CD4-positive, alpha-beta T cell treated with Interleukin-1 beta for 1 hour (primary cell): ENCODE data around the gene GPR152.

Experiments
- DNase-seq, 2 donors: peaks; one replicate each; pipeline ENCODE4 v3.0.0-alpha.2; 2020 to 2022

GPR152 gene

DNA sequence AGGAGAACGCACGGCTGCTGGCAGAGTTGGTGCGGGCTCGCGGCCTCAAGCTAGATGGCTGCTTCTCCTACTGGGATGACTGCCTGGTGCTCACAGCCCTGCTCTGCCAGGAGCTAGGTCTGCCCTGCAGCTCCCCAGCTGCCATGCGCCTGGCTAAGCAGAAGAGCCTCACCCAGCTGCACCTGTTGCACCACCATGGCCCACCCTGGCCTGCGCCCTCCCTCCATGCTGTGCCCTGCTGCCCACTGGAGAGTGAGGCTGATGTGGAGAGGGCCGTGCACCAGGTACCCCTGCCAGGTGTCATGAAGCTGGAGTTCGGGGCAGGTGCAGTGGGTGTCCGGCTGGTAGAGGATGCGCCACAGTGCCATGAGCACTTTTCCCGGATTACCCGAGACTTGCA, 29.1 kb downstream of the GPR152 start:
- DNase-seq: no peak

DNA sequence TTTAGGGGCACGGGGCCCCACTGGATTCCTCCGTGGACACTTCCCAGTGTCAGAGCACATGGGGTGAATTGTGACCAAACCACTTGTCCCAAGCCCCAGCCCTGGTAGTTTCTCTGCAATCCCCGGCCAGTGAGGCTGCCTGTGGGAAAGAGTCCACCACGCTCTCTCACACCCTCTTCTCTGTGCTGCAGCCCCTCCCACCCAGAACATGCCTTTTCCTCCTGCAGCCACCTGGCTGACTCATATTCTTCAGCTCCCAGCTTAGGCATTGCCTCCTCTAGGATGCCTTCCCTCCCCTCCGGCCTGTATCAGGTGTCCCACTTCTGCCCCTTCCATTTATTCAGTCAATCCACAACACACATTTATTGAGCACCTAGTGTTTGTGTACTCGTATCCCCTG, 29.6 kb downstream of the GPR152 start:
- DNase-seq: no peak

GRCh38 chr11:67421430-67422031, 31.0 kb downstream of the GPR152 start:
- DNase-seq: no peak

GRCh38 chr11:67420646-67421429, 31.7 kb downstream of the GPR152 start:
- peak; percentile 97 to 98 for DNase-seq

DNA sequence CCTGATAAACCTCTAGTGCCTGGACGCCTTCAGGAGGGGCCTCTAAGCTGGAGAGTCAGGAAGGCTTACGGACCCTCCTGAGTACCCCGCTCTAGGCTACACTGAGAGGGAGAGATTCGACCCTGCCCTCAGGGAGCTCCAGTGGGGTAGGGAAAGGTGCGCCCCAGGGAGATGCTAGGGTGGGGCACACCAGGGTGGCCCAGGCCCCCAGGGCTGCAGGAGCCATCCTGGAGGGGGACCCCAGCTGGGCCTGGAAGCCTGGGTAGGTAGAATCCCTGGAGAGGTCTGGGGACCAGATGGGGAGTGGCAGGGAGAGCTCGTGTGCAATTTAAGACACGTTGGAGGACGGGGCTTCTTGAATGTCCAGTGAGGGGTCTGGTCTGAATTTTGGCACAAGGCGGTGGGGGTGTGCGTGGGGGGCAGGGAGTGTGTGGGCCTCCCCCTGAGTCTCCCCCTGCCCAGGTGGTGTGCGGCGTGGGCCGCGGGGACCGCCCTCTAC, 32.3 kb downstream of the GPR152 start:
- no peak for DNase-seq

- DNase-seq: no peak
These were observed 33.0 kb downstream of the GPR152 start for GRCh38 chr11:67419325-67420049.

- DNase-seq: peak; percentile 44 to 70
These were observed 33.9 kb downstream of the GPR152 start for GRCh38 chr11:67418476-67419281.

GRCh38 chr11:67417425-67417824, 35.1 kb downstream of the GPR152 start:
- no peak for DNase-seq

DNA sequence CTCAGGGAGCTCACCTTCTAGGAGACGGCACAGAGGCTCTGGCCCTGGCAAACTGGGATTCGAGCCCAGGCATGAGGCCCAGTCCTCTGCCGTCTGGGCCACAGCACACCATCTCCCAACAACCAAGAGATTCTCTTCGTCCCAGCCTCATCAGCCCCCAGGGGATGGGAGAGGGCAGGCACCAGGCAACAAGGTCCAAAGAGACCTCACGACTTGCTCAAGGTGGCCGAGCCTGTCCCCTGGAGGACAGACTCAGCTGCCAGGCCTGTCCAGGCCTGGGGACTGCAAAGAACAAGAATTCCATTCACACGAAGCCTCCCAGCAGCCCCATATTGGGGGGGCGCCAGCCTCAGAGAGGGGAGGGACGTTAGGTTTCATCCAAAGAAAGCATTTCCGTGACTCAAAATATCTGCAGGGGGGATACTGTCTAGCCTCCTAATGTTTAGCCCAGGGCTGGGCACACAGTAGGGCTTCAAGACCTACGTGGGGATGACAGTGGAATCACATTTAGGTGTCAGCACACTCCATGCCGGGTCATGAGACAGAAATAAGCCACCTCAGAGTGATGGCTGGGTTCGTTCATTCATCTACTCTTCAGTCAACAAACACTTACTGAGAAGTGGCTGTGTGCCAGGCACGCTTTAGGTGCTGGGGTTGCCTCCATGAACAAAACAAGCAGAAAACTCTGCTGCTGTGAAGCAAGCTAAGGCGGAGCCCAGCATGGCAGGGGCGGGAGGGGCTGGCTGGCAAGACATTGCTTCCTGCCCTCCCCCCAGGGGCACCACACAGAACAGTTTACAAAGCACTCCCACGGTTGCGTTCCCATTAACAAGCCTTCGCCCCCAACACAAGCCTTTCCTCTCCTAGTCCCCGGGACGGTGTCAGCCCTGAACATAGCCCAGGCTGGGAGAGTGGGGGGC, 35.9 kb downstream of the GPR152 start:
- peak; percentile 87 to 88 for DNase-seq

- DNase-seq: no peak
These were observed 36.8 kb downstream of the GPR152 start, which contains the start of gene CARNS1 for GRCh38 chr11:67415501-67416304. Gene CARNS1 (plus strand): TSS chr11:67415678. CDS start chr11:67416200, 522 bp downstream.

DNA sequence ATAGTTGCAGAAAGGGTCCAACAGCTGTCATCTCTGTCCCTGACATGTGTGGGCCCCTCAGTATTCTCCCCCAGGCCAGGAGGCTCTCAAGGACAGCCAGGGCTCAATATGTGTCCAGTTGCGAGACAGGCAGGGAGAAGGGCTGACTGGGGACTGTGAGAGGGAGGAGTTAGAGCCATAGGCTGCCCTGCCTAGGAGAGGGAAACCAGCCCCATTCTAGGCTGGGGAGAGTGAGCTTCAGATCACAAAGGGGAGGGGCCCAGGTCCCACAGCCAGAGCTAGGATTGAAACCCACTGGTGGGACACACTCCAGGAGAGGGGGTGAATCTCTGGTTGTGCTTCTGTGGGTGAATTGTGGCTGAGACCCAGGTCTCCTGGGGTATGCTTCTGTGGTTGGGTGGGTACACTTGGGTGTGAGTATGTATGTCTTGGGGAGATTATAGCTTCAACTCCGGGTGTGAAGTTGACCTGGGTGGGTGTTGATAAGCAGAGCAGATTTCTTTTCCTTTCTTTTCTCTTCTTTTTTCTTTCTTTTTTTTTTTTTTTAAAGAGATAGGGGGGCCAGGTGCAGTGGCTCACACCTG, 39.2 kb downstream of the GPR152 start:
- no peak for DNase-seq

DNA sequence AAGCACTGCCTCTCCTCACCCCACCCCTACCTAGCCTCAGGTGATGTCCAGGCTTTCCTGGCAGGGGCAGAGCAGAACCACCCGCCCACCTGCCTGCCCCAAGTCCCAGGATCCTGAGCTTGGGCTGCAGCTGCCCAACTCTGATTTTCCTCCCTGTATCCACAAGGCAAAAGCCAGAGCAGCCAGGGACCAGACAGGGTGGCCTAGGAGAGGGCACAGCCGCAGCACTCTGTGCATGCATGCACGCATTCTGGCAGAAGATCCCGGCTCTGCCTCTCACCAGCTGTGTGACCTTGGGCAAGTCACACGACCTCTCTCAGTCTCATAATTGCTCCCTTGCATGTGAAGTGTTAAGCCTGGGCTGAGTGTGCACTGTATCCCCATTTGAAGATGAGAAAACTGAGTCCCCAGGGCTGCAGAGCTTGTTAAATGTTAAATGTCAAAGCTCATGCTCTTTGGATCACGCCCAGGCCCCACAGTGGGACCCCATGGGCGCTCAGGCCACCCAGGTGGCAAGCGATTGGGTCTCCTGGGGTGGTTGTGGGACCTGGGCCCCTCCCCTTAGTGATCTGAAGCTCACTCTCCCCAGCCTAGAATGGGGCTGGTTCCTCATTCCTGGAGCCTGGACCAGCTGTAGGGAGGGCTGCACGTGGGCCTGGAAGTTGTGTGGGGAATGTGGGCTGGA, 39.9 kb downstream of the GPR152 start:
- no peak for DNase-seq

GRCh38 chr11:67411785-67412152, 40.8 kb downstream of the GPR152 start:
- no peak for DNase-seq

- no peak for DNase-seq
These were observed 41.3 kb downstream of the GPR152 start for GRCh38 chr11:67410984-67411784.

DNA sequence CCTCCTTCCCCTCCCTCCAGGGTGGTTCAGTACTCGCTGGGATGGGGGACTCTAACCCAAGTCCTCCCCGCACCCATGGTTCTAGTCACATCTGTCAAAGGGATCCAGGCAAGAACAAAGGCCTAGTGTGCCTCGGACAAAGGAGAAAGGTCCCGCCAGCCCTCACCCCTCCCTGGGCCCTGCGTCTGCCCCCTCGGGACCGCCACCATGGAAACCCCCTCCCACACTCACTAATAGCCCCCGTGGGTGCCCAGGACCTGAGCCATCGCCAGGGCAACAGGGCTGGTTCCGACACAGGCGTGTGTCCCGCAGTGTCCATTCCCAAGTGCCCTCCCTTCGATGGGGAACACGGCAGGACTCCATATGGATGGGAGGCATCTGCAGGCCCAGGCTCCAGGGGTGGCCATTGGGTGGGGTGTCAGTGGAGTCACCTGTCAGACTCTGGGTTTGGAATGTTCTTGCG, 42.1 kb downstream of the GPR152 start:
- DNase-seq: no peak

GRCh38 chr11:67409781-67410368, 42.7 kb downstream of the GPR152 start:
- peak in 1 of 2 donors; percentile 45 for DNase-seq

DNA sequence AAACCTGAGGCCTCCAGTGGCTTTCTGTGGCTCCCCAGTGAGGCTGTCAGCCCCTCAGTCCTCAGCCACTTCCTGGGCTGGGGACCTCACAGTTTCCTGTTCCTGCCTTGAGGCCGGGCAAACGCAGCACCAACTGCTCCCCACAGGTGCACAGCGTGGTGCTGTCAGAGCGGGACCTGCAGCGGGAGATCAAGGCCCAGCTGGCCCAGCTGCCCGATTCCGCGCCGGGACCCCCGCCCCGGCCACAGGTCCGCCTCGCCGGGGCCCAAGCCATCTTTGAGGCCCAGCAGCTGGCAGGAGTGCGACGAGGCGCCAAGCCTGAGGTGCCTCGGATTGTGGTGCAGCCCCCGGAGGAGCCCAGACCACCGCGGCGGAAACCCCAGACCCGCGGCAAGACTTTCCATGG, 43.3 kb downstream of the GPR152 start:
- peak; percentile 78 to 82 for DNase-seq
